Adipocyte (in vitro differentiated cells): Measurements from ENCODE around the gene NDUFV3.
A peak's percentile ranks its signal among the peaks of the same experiment; 100 is the strongest.
"Not testable (repeated sequence)": the region's sequence is repeated elsewhere in the genome, so short reads cannot be mapped to it uniquely, and the experiment has no call there.

Experiments used
- DNase-seq: peaks from one replicate; pipeline ENCODE4 v3.0.0-alpha.2; 2015; ENCODE audit warnings: low read depth
- H3K27me3 ChIP-seq: replicated peaks from 2 replicates; pipeline ENCODE4 v1.7.0; 2013; ENCODE audit warnings: mild to moderate bottlenecking, low read length, moderate library complexity; ENCODE audit not compliant: control insufficient read depth, insufficient read depth
- H3K36me3 ChIP-seq: 2 replicates; pipeline ENCODE4 v1.7.0; 2013; ENCODE audit warnings: low read length, mild to moderate bottlenecking, moderate library complexity; ENCODE audit not compliant: control insufficient read depth, insufficient read depth, severe bottlenecking
- H3K4me1 ChIP-seq: 2 replicates; pipeline ENCODE4 v1.7.0; 2013; ENCODE audit warnings: mild to moderate bottlenecking, low read length, moderate library complexity; ENCODE audit not compliant: control insufficient read depth, insufficient read depth
- H3K4me3 ChIP-seq: 2 replicates; pipeline ENCODE4 v1.7.0; 2013; ENCODE audit warnings: mild to moderate bottlenecking, low read length, moderate library complexity
- H3K9ac ChIP-seq: 2 replicates; pipeline ENCODE4 v1.7.0; 2013; ENCODE audit warnings: mild to moderate bottlenecking, low read length, moderate library complexity
- H3K9me3 ChIP-seq: 2 replicates; pipeline ENCODE4 v1.7.0; 2013; ENCODE audit warnings: mild to moderate bottlenecking, low read length, moderate library complexity; ENCODE audit not compliant: control insufficient read depth

The NDUFV3 gene

DNA sequence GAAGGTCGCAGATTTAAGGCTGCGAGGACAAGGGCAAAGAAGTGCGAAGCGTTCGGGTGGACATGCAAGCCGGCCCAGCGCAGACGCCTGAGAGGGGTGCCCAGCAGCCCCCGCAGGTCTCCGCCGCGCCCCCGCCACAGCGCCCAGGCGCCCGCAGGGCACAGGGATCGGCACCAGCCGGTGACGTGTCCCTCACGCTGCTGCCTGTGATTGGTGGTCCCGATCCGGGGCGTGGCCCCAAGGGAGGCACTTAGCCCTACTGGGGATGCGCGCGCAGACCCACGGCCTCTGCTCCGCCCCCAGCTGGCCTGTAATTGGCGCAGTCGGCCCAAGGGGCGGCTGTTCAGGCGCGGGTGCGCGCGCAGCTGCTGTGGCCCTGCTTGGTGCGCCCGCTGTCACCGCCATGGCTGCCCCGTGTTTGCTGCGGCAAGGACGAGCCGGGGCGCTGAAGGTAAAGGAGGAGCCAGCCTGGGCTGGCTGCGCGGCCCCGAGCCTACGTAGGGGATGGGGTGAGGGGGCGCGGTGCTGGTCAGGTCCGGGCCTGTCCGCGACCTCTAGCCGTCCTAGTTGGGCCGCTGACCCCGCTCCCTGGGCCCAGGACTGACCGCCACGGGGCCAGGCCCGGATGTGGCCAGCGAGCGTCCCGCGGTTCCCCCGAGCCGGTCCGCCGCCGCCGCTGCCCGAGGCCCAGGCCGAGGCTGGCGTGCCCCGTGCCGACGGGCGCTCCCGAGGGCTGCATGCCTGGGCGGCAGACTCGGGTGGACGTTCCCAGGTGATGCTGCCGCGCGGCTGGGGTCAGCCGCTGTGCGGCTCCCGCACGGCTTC, at the start of gene NDUFV3:
Gene NDUFV3 (plus strand): TSS at position 379 of the 825 bp plus-strand sequence. CDS start 25 bp downstream, at position 404.
- DNase-seq = peak; percentile 100
- H3K4me3 ChIP-seq = peak within 1 kb of the TSS; percentile 93
- peak within 1 kb of the TSS; percentile 93 for H3K9ac ChIP-seq
- H3K27me3 ChIP-seq = no peaks in the 10 kb centered on the region
- H3K9me3 ChIP-seq = no peaks in the 10 kb centered on the region
- H3K4me1 ChIP-seq = peaks cover 17% of the 10 kb centered on the region
- peaks cover 19% of the 10 kb centered on the region for H3K36me3 ChIP-seq

DNA sequence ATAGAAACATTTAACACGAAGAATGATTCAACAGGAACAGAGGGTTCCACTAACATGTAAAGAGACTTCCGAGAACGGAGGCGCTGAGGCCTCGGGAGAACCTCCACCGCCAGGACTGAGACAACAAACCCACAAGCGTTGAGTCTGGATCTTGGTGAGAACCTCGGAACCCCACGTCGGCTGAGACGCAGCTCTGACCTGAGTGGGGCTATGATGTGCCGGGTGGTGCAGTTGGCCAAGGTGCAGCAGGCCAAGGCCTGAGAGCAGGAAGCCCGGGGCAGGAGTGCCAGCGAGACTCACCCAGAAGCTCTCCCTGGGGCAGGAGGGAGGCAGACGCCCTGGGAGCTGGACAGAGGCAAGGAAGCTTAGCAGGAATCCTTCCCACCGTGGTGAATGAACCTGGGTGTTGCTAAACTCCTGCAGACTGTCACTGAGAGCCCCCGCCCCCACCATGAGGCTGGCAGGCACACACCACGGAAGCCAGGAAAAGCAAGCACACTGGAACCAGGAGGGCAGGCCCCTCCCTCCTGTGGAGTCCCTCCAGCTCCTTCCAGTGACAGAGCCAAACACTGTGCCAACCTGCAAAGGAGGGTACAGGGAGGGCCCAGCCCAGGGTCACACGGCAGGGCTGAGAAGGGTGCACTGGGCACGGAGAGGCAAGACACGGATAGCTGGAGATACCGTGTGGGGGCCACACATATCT, 48.5 kb upstream of the NDUFV3 start:
- Histone ChIP-seq H3K36me3 (peaks cover 61% of the 10 kb centered on the region), H3K4me3 (no peak overlapping the region)
- no peak for DNase-seq

DNA sequence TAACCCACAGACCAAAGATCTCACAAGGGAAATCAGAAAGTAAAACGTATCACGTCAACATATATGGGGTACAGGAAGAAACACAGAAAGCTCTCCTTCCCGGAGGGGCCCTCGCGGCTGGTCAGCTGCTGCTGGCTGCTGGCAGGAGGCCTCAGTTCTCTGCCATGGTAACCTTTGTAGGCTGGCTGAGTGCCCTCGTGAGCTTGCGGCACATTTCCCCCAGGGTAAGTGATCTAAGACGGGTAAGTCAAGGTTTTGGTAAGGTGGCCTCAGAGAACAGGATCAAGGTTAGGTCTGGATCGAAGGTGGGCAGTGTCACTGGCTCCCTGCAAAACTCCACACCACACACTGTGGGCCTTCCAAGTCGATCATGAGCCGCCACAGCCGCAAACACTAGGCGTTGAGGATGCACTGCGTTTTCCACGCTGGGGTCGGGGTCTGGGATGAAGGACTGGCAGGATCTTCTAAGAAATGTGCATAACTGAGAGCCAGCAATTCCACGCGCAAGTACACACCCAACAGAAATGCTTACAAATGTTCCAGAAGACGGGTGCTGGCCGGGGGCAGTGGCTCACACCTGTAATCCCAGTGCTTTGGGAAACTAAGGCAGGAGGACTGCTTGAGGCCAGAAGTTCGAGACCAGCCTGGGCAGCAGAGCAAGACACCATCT, 47.7 kb upstream of the NDUFV3 start:
- Histone ChIP-seq H3K9ac (no peak overlapping the region), H3K36me3 (peaks cover 63% of the 10 kb centered on the region)

More for the DNA sequence above, 48.5 kb upstream of the NDUFV3 start:
- H3K9ac ChIP-seq = no peak overlapping the region
- H3K9me3 ChIP-seq = no peaks in the 10 kb centered on the region
- H3K27me3 ChIP-seq = no peaks in the 10 kb centered on the region
- peaks cover 13% of the 10 kb centered on the region for H3K4me1 ChIP-seq

DNA sequence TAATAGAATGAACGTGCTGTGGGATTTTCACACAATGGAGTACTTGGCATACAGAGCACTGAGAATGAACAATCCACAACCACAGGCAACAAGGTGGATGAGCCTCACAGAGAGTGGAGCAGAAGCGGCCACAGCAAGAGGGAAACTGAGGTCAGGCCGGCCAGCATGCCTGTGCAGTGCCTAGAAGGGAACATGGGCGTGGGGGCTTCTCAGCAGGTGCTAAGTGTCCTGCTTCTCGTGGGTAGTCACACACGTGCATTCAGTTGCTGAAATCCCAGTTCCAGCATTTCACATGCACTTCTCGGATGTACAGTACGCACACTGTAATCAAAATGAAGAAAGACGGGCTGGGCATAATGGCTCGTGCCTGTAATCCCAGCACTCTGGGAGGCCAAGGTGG, 46.9 kb upstream of the NDUFV3 start:
- Histone ChIP-seq H3K27me3 (no peaks in the 10 kb centered on the region), H3K9ac (no peak overlapping the region), H3K4me3 (no peak overlapping the region), H3K36me3 (peaks cover 63% of the 10 kb centered on the region), H3K4me1 (peaks cover 13% of the 10 kb centered on the region), H3K9me3 (no peaks in the 10 kb centered on the region)
- DNase-seq = no peak

More for the DNA sequence above, 47.7 kb upstream of the NDUFV3 start:
- Histone ChIP-seq H3K4me3 (no peak overlapping the region), H3K27me3 (no peaks in the 10 kb centered on the region), H3K4me1 (peaks cover 13% of the 10 kb centered on the region), H3K9me3 (no peaks in the 10 kb centered on the region)
- DNase-seq = no peak

DNA sequence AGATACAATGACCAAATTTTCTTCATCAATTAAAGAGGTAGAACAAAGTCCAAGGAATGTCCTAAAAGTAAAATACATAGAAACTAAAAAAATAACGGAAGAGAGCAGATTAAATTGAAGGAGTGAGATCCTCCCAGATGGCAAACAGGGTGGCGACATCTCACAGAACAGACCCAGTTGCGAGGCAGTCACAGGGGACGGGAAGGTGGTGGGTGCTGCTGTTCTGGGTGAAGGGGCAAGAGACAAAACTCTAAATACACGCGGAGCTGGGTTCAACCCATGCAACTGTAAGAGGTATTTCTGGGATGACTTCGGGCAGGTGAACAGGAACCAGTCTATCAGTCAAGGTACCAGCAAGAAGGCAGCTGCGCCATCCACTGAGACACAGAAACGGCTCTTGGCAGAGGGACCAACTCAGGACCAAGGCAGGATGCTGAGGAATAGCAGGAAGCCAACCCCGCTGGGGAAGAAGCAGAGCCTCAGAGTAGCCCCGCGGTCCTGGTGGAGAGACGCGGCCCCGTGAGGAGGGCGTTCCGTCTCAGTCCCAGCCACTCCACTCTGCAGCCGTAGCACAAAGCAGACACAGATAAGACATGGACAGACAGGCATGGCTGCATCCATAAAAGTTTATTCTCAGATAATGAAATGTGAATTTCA, 45.9 kb upstream of the NDUFV3 start:
- Histone ChIP-seq H3K4me1 (peaks cover 13% of the 10 kb centered on the region), H3K9ac (no peak overlapping the region), H3K9me3 (no peaks in the 10 kb centered on the region), H3K36me3 (peaks cover 68% of the 10 kb centered on the region), H3K27me3 (no peaks in the 10 kb centered on the region), H3K4me3 (no peak overlapping the region)
- DNase-seq = no peak

DNA sequence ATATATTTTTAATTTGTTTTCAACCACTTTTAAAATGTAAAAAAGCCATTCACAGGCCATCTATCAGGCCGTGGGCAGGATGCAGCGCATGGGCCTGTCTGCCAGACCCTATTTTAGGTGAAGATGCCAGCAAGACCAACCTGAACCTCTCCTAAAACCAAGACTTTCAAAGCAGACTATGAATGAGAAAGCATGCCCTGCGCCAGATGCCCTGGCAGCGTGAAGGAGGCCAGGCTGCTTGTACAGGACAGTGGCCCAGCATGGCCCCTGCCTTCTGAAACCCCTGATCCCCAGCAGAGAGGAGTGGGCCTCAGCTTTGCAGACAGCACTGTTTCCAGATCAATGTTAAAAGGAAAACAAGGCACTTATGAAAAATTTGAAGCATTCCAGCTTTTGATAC, 45.4 kb upstream of the NDUFV3 start:
- no peak overlapping the region for H3K4me3 ChIP-seq
- no peak overlapping the region for H3K9ac ChIP-seq
- DNase-seq = no peak
- H3K36me3 ChIP-seq = peaks cover 66% of the 10 kb centered on the region
- no peaks in the 10 kb centered on the region for H3K27me3 ChIP-seq
- peaks cover 13% of the 10 kb centered on the region for H3K4me1 ChIP-seq
- H3K9me3 ChIP-seq = no peaks in the 10 kb centered on the region

DNA sequence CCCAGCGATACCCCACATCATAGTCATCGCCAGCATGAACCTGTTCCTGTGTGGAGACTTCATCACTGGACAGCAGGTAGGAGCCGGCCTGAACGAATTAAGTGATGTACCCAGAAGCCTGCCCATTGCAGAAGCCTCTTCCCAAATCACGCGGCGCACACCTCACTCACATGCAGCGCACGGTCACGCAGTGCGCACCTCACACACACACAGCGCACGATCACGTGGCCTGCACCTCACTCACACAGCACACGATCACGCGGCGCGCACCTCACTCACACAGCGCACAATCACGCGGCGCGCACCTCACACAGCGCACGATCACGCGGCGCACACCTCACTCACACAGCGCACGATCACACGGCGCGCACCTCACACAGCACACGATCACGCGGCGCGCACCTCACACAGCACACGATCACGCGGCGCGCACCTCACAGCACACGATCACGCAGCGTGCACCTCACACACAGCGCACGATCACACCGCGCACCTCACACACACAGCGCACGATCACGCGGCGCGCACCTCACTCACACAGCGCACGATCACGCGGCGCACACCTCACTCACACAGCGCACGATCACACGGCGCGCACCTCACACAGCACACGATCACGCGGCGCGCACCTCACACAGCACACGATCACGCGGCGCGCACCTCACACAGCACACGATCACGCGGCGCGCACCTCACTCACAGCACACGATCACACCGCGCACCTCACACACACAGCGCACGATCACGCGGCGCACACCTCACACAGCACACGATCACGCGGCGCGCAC, 44.8 kb upstream of the NDUFV3 start:
- DNase-seq, H3K9ac ChIP-seq, H3K9me3 ChIP-seq, H3K4me3 ChIP-seq, H3K27me3 ChIP-seq: not testable (repeated sequence)
- peaks cover 13% of the 10 kb centered on the region for H3K4me1 ChIP-seq
- peaks cover 68% of the 10 kb centered on the region for H3K36me3 ChIP-seq

DNA sequence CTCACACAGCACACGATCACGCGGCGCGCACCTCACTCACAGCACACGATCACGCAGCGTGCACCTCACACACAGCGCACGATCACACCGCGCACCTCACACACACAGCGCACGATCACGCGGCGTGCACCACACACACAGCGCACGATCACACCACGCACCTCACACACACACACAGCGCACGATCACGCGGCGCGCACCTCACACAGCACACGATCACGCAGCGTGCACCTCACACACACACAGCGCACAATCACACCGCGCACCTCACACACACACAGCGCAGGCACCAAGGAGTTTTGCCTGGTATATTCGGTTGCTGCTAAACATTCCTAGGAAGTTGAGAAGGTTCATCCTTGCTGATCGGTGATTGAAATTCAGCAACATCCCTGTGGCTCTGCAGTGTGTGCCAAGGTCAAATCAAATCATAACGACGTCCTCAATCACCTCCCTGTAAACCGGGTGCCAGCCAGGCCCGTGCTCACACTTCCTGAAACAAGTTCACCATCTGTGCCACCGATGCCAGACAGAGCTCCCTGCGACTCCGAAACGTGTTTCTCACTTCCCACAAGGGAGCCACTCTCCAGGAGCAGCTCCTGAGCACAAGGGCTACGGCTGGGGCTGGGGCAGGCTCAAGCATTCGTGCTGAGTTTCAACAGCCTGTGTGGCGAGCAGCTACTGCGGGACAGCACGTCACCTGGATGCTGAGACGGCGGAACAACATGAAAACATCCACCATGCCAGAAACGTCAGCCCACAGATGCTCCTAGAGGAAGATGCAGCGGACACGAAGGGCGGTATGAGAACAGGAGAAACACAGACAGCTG, 44.0 kb upstream of the NDUFV3 start:
- H3K9ac ChIP-seq = no peak overlapping the region

DNA sequence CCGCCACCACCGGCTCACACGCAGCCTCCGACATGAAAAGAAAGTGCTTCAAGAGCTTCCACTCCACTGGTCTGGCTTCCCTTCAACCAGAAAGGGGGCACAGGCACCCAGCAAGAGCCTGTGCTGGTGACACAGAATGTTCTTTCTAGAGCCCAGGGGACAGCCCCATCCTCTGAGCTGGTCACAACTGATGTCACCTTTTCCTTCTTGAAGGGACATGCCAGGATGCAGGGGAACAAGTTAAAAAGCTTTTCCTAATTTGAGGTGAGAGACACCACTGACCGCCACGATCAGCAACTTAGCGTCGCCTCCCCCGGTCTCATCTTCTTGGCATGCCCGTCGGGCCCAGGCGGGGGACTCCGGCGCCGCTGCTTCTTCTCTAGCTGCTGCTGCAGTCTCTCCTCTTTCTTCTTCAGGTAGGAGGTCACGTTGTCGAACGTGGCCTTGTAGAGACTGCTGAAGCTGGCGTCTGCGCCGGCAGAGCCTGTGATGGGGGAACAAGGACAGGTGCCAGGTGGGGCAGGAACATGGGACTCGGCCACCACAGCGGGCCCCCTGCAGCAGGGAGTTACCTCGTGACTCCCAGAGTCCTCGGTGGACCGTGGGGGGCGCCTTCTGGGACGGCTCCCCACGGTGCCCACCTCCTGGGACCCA, 43.2 kb upstream of the NDUFV3 start:
- peaks cover 8% of the 10 kb centered on the region for H3K4me1 ChIP-seq
- H3K36me3 ChIP-seq = peaks cover 83% of the 10 kb centered on the region
- no peaks in the 10 kb centered on the region for H3K27me3 ChIP-seq
- H3K9ac ChIP-seq = no peak overlapping the region
- H3K4me3 ChIP-seq = no peak overlapping the region
- DNase-seq = no peak
- H3K9me3 ChIP-seq = no peaks in the 10 kb centered on the region

More for the DNA sequence above, 44.0 kb upstream of the NDUFV3 start:
- Histone ChIP-seq H3K36me3 (peaks cover 76% of the 10 kb centered on the region), H3K9me3 (no peaks in the 10 kb centered on the region), H3K27me3 (no peaks in the 10 kb centered on the region), H3K4me3 (no peak overlapping the region), H3K4me1 (peaks cover 13% of the 10 kb centered on the region)
- DNase-seq = no peak
